Activated effector memory CD4-positive, alpha-beta T cell treated with anti-CD3 and anti-CD28 coated beads, Interleukin-2, amount 50 U/mL, for 16 hours (primary cell): Measurements from ENCODE around the gene MSN.
"Not testable (repeated sequence)": the region's sequence is repeated elsewhere in the genome, so short reads cannot be mapped to it uniquely, and the experiment has no call there.

ENCODE experiments used
- DNase-seq: peaks from one replicate; pipeline ENCODE4 v3.0.0-alpha.2; 2020

The MSN gene

DNA sequence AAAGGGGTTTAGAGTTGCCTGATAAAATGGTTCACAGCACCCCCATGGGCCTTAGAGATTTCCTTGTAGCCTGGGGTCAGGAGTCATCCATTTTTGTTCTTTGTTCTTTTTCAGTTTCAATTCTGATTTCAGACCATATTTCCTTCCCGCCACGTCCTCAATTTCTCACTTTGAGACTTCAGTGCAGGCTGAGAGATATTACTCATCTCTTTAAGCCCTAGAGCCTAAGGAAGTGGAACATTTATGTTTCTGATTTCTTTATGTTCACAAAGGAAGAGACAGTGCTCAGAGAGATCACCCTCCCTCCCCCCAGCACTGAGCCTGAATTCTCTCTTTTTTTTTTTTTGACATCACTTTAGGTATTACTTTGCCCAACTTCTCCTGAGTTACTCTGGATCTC is 56.3 kb downstream of the MSN start:
- peak; percentile 64 for DNase-seq

DNA sequence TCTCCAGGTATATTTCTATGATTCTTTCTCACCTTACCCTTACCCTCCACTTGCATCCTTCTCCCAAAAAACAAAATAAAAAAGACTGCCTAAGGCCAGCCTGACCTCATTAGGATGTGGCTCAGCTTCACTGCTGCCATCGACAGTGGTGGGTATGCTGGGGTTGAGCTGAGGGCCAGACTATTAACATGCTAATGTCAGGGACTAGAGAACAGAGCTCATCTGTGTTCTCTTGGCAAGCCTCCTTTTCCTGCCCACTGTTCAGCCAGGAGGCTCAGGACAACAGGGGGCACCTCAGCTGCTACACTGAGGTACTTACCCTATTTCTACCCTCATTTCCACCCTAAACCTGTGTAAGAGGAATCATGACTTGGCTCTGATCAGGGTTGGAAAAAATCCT is 59.3 kb downstream of the MSN start:
- DNase-seq, result no peak

- no peak for DNase-seq
These were observed 64.3 kb downstream of the MSN start for GRCh38 chrX:65731684-65732289.

DNA sequence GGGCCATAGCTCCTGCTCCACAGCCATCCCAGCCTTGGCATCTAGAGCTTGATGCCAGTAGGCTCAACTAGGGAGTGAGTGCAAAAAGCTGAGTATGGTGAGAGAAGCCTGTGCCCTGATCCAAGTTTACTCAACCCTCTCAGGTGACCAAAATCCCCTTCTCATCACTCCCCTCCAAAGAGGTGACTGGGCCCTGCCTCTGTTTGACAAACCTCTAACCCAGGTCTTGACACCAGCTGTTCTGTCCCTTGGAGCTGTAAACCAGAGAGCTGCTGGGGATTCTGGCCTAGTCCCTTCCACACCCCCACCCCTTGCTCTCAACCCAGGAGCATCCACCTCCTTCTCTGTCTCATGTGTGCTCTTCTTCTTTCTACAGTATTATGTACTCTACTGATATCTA is 73.5 kb downstream of the MSN start:
- no peak for DNase-seq

DNA sequence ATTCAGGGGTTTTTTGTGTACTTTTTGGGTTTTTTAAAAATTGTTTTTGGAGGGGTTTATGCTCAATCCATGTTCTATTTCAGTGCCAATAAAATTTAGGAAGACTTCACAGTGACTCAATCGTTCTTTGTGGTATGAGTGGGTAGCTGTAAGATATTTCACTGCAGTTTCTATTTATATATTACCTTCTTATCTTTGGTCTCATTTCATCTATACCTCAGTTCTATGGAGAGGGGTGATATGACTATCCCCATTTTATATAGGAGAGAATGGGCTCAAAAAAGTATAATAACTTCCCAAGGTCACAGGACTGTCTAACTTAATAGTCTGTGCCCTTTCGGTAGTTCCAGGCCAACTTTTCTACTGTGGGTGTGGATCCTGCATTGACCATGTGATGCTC is 74.4 kb downstream of the MSN start:
- DNase-seq, result no peak

- DNase-seq, result no peak
These were observed 77.5 kb downstream of the MSN start for GRCh38 chrX:65744965-65745364.

GRCh38 chrX:65745427-65745826 is 78.0 kb downstream of the MSN start:
- DNase-seq, result no peak

GRCh38 chrX:65745992-65746391 is 78.5 kb downstream of the MSN start:
- DNase-seq, result no peak

- peak; percentile 64 for DNase-seq
These were observed 83.4 kb downstream of the MSN start for GRCh38 chrX:65750674-65751469.

DNA sequence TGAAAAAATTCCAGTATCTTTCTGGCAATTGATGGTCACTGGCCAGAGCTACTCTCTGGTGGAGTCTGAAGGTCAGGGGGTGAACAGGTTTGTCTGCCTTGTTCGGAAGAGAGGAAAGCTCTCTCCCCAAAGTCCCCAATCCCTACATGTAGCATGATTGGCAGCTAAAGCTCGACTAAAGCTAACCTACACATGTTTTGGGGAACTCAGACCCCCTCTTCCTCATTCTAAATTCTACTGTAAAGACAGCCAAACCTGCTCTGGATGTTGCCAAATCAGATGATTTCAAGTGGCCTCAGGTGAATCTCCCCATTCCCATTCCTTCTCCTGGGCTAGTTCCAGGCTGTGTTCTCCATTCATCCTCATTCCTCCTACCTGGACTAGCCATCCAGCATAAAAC is 84.1 kb downstream of the MSN start:
- no peak for DNase-seq

DNA sequence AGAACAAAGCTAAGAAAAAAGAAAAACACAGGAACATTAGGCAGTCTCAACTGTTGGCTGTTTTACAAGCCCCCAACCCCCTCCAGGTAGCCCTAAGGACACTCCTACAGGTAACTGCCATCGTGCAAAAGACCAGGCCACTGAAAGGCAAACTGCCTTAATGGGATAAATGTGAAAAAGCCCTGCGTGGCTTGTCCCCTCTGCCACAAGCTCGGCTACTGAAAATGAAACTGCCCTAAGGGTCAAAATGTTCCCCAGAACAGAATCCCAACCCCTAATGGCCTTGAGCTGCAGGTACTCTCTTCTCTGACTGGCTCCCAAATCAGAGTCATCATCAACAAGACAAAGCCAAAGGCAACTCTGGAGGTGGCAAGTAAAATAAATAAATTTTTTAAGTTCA is 84.8 kb downstream of the MSN start:
- no peak for DNase-seq

DNA sequence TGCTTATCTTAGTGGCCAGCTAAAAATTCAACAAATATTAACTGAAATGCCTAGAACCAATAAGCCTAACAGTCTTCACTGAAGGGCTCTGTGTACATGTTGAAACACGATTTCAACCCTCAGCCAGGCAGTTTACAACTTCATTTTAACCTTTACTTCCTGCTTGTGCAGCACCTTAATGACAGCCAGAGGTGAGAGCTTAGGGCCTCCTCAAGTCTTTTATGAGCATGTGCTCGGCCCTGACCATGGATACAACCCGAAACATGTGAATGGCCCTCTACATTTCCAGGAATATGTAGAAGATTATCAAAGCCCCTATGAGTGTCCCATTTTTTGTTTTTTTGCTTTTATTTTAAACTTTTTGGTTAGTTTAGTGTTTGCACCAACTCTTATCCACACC is 88.3 kb downstream of the MSN start:
- DNase-seq, result no peak

GRCh38 chrX:65757943-65758342 is 90.5 kb downstream of the MSN start:
- DNase-seq, result no peak

DNA sequence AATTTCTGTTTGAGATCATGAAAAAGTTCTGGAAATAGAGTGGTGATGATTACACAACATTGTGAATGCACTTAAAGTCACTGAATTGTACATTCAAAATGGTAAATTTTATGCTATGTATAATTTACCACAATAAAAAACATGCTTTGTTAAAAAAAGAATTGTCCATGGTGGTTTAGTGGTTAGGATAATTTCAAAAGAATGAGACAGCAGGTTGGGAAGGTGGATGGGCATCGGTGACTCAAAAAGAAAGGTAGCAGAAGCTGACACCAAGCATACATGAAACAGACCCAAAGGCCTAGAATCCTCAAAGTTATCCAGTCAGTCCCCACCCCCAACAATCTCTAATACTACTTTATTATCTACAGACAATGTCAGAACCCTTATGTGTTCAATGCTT is 91.1 kb downstream of the MSN start:
- no peak for DNase-seq

DNA sequence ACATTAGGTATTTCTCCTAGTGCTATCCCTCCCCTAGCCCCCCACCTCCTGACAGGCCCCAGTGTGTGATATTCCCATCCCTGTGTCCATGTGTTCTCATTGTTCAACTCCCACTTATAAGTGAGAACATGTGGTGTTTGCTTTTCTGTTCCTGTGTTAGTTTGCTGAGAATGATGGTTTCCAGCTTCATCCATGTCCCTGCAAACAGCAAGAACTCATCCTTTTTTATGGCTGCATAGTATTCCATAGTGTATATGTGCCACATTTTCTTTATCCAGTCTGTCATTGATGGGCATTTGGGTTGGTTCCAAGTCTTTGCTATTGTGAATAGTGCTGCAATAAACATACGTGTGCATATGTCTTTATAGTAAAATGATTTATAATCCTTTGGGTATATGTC is 92.1 kb downstream of the MSN start:
- not testable (repeated sequence) for DNase-seq

DNA sequence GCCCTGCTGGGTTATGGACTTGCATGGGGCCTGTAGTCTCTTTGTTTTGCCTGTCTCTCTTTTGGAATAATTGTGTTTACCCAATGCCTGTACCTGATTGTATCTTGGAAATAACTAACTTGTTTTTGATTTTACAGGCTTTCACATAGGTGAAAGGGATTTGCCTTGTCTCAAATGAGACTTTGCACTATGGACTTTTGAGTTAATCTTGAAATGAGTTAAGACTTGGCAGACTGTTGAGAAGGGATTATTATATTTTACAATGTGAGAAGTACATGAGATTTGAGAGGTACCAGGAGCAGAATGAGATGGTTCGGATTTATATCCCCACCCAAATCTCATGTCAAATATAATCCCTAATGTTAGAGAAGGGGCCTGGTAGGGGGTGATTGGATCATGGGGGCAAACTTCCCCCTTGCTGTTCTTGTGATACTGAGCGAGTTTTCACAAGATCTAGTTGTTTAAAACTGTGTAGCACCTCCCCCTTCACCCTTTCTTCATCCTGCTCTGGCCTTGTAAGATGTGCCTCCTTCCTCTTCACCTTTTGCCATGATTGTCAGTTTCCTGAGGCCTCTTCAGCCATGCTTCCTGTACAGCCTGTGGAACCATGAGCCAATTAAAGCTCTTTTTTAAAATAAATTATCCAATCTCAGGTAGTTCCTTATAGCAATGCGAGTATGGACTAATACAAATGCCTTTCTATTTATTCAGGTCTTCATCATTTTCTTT is 102.3 kb downstream of the MSN start:
- DNase-seq, result no peak

- DNase-seq, result no peak
These were observed 105.4 kb downstream of the MSN start for GRCh38 chrX:65772842-65773241.

- DNase-seq, result no peak
These were observed 114.4 kb downstream of the MSN start for GRCh38 chrX:65781845-65782244.

- no peak for DNase-seq
These were observed 116.3 kb downstream of the MSN start for GRCh38 chrX:65783746-65784145.
